HEK293T (cell line): ENCODE measurements around the gene LRBA.

ENCODE experiments used
- ELF4 ChIP-seq: fragments of 450-650 bp; IDR thresholded peaks from 2 replicates; pipeline ENCODE4 v1.6.1; 2017; ENCODE audit warnings: antibody characterized with exemption
- FOXK2 ChIP-seq: fragments of 450-650 bp; IDR thresholded peaks from 2 replicates; pipeline ENCODE4 v1.6.1; 2016; ENCODE audit warnings: mild to moderate bottlenecking
- HDGF ChIP-seq: fragments of 450-650 bp; IDR thresholded peaks from 2 replicates; pipeline ENCODE4 v1.6.1; 2017; ENCODE audit warnings: antibody characterized with exemption, borderline replicate concordance
- PKNOX1 ChIP-seq: fragments of 450-650 bp; IDR thresholded peaks from 2 replicates; pipeline ENCODE4 v1.6.1; 2016
- SUZ12 ChIP-seq: fragments of 450-650 bp; IDR thresholded peaks from 2 replicates; pipeline ENCODE4 v1.6.1; 2016; ENCODE audit warnings: mild to moderate bottlenecking

- TF ChIP-seq HDGF: no peak
- TF ChIP-seq FOXK2: no peak
- TF ChIP-seq PKNOX1: no peak
- TF ChIP-seq SUZ12: no peak
- no peak for TF ChIP-seq ELF4
Observed at GRCh38 chr4:150820409-150820808, 194.7 kb downstream of the LRBA start.
